Measurements from ENCODE around the gene C1QA. TPM values are rescaled to one million over a fixed set of nuclear protein-coding genes. Genes with fewer than 3 reads are reported as not detected.

Gene C1QA
- total and polyA plus RNA-seq, 10 of the 15 experiments (the other 5 are each of a cell fraction or from before 2014, with no cell fraction given), result 0.59 TPM; not detected in 9

DNA sequence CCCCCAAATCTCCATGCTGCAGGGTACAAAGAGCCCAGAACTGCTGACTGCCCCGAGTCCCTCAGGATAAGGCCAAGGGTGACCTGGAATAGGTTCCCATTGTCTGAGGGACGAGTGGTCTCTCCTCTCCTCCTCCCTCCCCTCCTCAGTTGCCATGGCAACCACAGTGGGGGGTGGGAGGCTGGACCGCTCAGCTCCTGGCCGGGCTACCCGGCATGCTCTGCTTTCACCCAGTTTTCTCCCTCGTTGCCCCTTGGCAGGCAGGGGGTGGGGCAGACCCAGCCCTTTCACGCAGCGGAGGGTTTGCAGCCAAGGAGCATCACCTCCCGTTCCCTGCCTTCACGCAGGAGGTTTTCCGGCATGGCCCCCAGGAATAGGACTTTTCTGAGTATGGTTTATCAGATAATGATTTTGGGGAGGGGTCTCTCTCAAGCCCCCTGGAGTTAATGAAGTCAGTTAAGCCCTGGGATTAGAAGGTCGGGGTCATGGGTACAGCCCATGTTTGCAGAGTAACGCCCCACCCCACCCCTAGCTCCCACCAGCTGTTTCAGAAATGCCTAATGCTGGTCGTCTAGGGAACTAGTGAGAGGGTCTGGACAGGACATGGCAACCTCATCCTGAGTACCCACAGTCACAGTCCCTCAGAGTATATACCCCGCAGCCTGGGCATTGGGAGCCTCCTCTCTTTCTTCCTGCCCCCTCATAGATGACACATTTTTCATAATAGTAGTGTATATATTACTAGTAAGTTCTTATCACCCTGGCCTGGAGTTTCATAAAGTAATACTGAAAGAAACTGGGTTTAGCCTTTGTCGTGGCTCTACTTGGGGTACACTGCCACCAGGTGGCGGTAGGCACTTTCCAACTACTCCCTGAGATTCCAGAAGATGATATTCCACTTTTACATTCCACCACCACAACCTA lies 37.3 kb downstream of the C1QA start:
- ChIA-PET RAD21 (ENCODE audit: unreplicated experiment) (interaction anchor here (1.2 kb wide), 1 partner anchor 257 kb away, joined by 4 read pairs; no protein-coding TSS in a partner anchor), SMC1A (ENCODE audit: uncharacterized antibody, unreplicated experiment) (interaction anchor here (0.8 to 1.0 kb wide), 2 partner anchors 188 to 258 kb away, joined by 3 to 4 read pairs; no protein-coding TSS in a partner anchor), CTCF (interaction anchor here (1.0 to 2.1 kb wide), 7 partner anchors 11 to 256 kb away, joined by 3 to 8 read pairs (median 5); no protein-coding TSS in a partner anchor), POLR2A (no interaction called here)
- TF ChIP-seq CTCF (IDR thresholded peaks at IDR 0.05 in 2 of 3, conservative IDR thresholded peaks at IDR 0.05 in 1 of 3; ENCODE audit: control insufficient read depth in 2 of 3, extremely low read depth in 1 of 3, insufficient read depth in 1 of 3, low read depth in 3 of 3, low read length in 3 of 3), result peak; percentile 66 to 70 (median 69)
- TF ChIP-seq RAD21 (IDR thresholded peaks at IDR 0.05; ENCODE audit: insufficient read depth, low read depth, low read length), result peak; percentile 58
- TF ChIP-seq SMC3 (IDR thresholded peaks at IDR 0.05; ENCODE audit: borderline replicate concordance, low read length), result peak; percentile 77
- TF ChIP-seq RCOR1 (conservative IDR thresholded peaks at IDR 0.05; ENCODE audit: low read depth, low read length), result no peak
- Histone ChIP-seq H3K27me3 (replicated peaks in 1 of 2; ENCODE audit: control insufficient read depth in 2 of 2, insufficient read depth in 2 of 2, low read length in 1 of 2) (peaks cover 2% of the 10 kb centered on the region in 2 experiments; a peak in 2 of 4 replicates), H3K79me2 (ENCODE audit: control insufficient read depth, insufficient read depth, low read length) (no peaks in the 10 kb centered on the region), H4K20me1 (ENCODE audit: control insufficient read depth, insufficient read depth) (no peaks in the 10 kb centered on the region), H3K9ac (ENCODE audit: control insufficient read depth, insufficient read depth, low read length) (no peak overlapping the region), H3K4me1 (ENCODE audit: control insufficient read depth, insufficient read depth, low read length) (no peaks in the 10 kb centered on the region), H3K4me3 (no peak overlapping the region), H3K36me3 (ENCODE audit: control insufficient read depth in 2 of 2, insufficient read depth in 2 of 2, low read length in 1 of 2) (no peaks in the 10 kb centered on the region), H3K27ac (ENCODE audit: control insufficient read depth, insufficient read depth) (no peak overlapping the region), H3K4me2 (ENCODE audit: control insufficient read depth, insufficient read depth) (no peak overlapping the region), H3K9me3 (replicated peaks; ENCODE audit: control insufficient read depth, insufficient read depth, low read length) (no peaks in the 10 kb centered on the region), H2AFZ (ENCODE audit: control insufficient read depth, low read depth, low read length) (no peak overlapping the region)
- FAIRE-seq (peak; percentile 85), DNase-seq (ENCODE audit: low read depth, low spot score) (no peak), ATAC-seq (peak; percentile 83)
- 14% methylated on average over 17 of the region's 17 CpGs for WGBS (ENCODE audit: insufficient coverage, insufficient replicate concordance, low lambda C conversion rate, missing lambda C conversion rate)
- no TSS peak for BruUV-seq (replicated peaks)
- intact Hi-C loops (cut with micrococcal nuclease; ENCODE audit: unreplicated experiment) (loop anchor here (1.0 kb wide), 2 partner anchors 257 to 291 kb away; no protein-coding TSS in a partner anchor), in situ Hi-C loops (cut with MboI) (no loop called here)
